NCI-H187 (cell line): ENCODE results near the gene ZDHHC16.

Experiments used
- DNase-seq, 2 experiments: peaks; one replicate each; lab custom pipeline; 2025; lab: John Stamatoyannopoulos, UW

The ZDHHC16 gene

GRCh38 chr10:97479939-97480338 is 34.0 kb downstream of the ZDHHC16 start:
- no peak for DNase-seq

GRCh38 chr10:97481071-97481470 is 35.1 kb downstream of the ZDHHC16 start:
- no peak for DNase-seq

GRCh38 chr10:97482381-97482780 is 36.4 kb downstream of the ZDHHC16 start:
- DNase-seq, result no peak

GRCh38 chr10:97483506-97483905 is 37.5 kb downstream of the ZDHHC16 start:
- DNase-seq, result no peak

- no peak for DNase-seq
Observed at GRCh38 chr10:97483921-97484320, 37.9 kb downstream of the ZDHHC16 start.

GRCh38 chr10:97485647-97486281 is 39.8 kb downstream of the ZDHHC16 start:
- DNase-seq, result no peak

GRCh38 chr10:97490592-97490991 is 44.6 kb downstream of the ZDHHC16 start:
- DNase-seq, result no peak

GRCh38 chr10:97494151-97494550 is 48.2 kb downstream of the ZDHHC16 start:
- no peak for DNase-seq

- DNase-seq, result no peak
Observed at GRCh38 chr10:97494863-97495506, 49.0 kb downstream of the ZDHHC16 start.

GRCh38 chr10:97497572-97498075 is 51.6 kb downstream of the ZDHHC16 start:
- peak in 1 of 2 experiments; percentile 10 for DNase-seq

GRCh38 chr10:97498076-97498840 is 52.3 kb downstream of the ZDHHC16 start, which contains the start of gene MMS19:
Gene MMS19 (minus strand): TSS chr10:97498422. CDS start chr10:97498384, 38 bp downstream.
- DNase-seq, result peak; percentile 96 to 97

- DNase-seq, result no peak
Observed at GRCh38 chr10:97498841-97499560, 53.0 kb downstream of the ZDHHC16 start, which contains the start of gene UBTD1. Gene UBTD1 (plus strand): TSS chr10:97498924. CDS start chr10:97499204, 280 bp downstream.

GRCh38 chr10:97499561-97500296 is 53.8 kb downstream of the ZDHHC16 start:
- no peak for DNase-seq

GRCh38 chr10:97500297-97500575 is 54.3 kb downstream of the ZDHHC16 start:
- DNase-seq, result no peak

GRCh38 chr10:97502916-97503315 is 56.9 kb downstream of the ZDHHC16 start:
- DNase-seq, result no peak

GRCh38 chr10:97503406-97503805 is 57.4 kb downstream of the ZDHHC16 start:
- no peak for DNase-seq

GRCh38 chr10:97505152-97505551 is 59.2 kb downstream of the ZDHHC16 start:
- no peak for DNase-seq

- no peak for DNase-seq
Observed at GRCh38 chr10:97506199-97506991, 60.4 kb downstream of the ZDHHC16 start.
